ENCODE results near the gene MRPL39.

- TF ChIP-seq EZH2phosphoT487 (IDR thresholded peaks at IDR 0.05; ENCODE audit: borderline replicate concordance, low read length): no peak
- no peak for TF ChIP-seq CTCF (IDR thresholded peaks at IDR 0.05; ENCODE audit: low read depth, low read length, poor library complexity, severe bottlenecking)
These were observed 20.5 kb downstream of the MRPL39 start for GRCh38 chr21:25586791-25587190.
